Measurements from ENCODE around the gene CA6.

Gene CA6

DNA sequence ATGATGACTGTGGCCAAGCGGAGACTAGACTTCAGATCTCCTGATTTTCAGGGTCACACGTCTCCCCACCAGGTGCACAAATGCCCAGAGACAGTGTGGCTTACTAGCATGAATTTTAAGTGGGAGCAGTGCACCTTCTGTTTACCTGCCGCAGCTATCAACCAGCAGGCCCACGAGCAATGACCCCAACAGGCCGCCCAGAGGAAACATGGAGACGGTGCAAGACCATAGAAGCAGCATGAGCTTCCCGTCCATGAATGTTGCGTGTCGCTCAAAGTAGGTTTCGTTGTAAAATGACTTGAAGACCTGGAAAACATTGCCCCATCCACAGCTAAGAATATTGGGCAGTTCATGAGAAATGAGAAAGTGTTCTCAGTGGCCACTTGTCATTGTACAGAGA lies 77.1 kb downstream of the CA6 start:
- Histone ChIP-seq H3K27ac (no peak overlapping the region), H3K4me3 (no peak overlapping the region)
